ENCODE measurements around the gene BLM.

DNA sequence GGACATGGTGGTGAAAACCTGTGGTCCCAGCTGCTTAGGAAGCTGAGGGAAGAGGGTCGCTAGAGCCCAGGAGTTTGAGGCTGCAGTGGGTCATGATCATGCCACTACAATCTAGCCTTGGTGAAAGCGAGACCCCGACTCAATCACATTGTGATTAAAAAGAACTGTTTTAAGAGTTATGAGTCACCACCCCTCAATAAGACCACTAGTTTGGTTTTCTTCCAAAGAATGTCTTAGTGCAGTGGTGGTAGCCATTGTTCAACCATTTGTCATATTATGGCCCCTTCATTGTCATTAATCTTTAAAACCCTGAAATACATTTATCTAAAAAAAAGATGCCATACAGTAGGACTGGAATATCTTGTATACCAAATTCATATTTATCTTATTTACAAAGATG is 48.8 kb downstream of the BLM start:
- TF ChIP-seq, protein P1, sequence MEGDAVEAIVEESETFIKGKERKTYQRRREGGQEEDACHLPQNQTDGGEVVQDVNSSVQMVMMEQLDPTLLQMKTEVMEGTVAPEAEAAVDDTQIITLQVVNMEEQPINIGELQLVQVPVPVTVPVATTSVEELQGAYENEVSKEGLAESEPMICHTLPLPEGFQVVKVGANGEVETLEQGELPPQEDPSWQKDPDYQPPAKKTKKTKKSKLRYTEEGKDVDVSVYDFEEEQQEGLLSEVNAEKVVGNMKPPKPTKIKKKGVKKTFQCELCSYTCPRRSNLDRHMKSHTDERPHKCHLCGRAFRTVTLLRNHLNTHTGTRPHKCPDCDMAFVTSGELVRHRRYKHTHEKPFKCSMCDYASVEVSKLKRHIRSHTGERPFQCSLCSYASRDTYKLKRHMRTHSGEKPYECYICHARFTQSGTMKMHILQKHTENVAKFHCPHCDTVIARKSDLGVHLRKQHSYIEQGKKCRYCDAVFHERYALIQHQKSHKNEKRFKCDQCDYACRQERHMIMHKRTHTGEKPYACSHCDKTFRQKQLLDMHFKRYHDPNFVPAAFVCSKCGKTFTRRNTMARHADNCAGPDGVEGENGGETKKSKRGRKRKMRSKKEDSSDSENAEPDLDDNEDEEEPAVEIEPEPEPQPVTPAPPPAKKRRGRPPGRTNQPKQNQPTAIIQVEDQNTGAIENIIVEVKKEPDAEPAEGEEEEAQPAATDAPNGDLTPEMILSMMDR (IDR thresholded peaks at IDR 0.05; ENCODE audit: insufficient read depth, low read depth, low read length), result no peak
- no peak for TF ChIP-seq EZH2 (IDR thresholded peaks at IDR 0.05; ENCODE audit: insufficient read depth, low read length)

Data from astrocyte (in vitro differentiated cells and primary cell).